Measurements from ENCODE around the gene PRX.
A peak's percentile ranks its signal among the peaks of the same experiment; 100 is the strongest.
"Not testable (repeated sequence)": the region's sequence is repeated elsewhere in the genome, so short reads cannot be mapped to it uniquely, and the experiment has no call there.

PRX gene

DNA sequence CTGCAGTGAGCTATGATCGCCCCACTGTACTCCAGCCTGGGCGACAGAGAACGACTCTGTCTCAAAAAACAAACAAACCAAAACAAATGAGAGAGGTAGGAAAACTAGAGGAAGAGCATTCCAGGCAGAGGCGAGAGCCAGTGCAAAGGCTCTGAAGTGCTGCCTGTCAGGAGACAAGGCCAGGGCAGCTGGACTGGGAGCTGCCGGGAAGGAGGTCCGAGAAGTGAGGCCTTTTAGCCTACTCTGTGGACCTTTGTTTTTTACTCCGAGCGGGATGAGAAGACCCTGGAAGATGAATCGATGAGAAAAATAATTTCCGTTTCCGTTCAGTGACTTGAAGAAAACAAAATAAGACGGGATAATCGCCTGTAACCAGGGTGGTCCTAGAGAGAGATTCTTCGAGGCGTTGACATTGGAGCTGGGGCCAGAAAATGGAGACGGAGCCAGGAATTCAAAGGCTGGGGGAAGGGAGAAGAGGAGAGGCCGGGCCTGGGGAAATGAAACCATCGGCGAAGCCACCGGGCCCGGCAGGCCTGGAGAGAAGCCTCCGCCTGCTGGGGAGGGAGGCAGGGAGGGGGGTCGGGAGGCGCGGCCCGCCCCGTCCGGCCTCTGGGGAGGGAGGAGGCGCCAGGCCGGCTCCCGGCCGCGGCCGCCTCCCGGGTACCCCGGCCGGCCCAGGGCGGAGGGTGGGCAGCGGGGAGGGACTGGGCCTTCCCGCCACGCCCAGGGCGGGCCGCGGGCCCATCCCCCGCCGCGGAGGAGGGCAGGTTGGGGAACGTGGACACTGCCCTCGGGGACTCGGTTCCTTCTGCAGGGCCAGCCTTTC is 20.4 kb upstream of the PRX start:
- peak; percentile 85 for DNase-seq (ENCODE audit: low spot score)

DNA sequence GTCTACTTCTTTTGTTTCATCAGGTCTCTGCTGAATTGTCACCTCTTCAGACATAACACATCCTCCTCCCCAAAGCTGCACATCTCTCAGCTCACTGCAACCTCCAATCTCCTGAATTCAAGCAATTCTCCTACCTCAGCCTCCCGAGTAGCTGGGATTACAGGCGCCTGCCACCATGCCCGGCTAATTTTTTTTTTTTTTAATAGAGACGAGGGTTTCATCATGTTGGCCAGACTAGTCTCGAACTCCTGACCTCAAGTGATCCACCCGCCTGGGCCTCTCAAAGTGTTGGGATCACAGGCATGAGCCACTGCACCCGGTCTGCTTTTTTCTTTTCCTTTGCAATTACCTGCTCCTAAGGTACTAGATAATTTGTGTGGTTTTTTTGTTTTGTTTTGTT is 19.6 kb upstream of the PRX start:
- not testable (repeated sequence) for DNase-seq (ENCODE audit: low spot score)

DNA sequence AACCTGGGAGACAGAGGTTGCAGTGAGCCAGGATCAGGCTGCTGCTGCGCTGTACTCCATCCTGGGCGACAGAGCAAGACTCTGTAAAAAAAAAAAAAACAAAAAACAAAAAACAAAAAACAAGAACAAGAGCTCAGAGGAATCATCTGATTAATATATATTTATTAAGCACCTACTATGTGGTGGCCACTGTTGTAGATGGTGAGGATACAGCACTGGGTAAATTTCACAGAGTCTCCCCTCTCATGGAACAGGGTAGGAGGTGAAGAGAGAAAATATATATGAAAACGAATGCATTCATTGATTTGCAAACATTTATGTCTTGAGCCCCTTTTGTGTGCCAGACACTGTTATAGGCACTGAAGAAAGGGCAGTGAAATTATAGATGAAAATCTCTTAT is 18.5 kb upstream of the PRX start:
- DNase-seq (ENCODE audit: low spot score) = no peak

DNA sequence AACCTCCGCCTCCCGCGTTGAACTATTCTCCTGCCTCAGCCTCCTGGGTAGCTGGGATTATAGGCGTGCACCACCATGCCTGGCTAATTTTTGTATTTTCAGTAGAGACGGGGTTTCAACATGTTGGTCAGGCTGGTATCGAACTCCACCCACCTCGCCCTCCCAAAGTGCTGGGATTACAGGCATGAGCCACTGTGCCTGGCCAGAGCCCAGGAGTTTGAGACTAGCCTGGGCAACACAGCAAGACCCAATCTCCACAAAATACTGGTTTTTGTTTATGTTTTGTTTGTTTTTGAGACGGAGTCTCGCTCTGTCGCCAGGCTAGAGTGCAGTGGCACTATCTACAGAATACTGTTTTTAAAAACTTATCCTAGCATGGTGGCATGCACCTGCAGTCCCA is 17.1 kb upstream of the PRX start:
- DNase-seq (ENCODE audit: low spot score) = not testable (repeated sequence)

DNA sequence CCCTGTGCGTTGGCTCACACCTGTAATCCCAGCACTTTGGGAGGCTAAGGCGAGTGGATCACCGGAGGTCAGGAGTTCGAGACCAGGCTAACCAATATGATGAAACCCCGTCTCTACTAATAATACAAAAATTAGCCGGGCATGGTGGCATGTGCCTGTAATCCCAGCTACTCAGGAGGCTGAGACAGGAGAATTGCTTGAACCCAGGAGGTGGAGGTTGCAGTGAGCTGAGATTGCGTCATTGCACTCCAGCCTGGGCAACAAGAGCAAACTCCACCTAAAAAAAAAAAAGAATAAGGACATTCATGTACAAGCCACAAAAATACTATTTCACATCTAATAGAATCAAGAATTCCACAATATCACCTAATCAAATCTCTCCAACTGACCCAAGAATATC is 15.0 kb upstream of the PRX start:
- not testable (repeated sequence) for DNase-seq (ENCODE audit: low spot score)

DNA sequence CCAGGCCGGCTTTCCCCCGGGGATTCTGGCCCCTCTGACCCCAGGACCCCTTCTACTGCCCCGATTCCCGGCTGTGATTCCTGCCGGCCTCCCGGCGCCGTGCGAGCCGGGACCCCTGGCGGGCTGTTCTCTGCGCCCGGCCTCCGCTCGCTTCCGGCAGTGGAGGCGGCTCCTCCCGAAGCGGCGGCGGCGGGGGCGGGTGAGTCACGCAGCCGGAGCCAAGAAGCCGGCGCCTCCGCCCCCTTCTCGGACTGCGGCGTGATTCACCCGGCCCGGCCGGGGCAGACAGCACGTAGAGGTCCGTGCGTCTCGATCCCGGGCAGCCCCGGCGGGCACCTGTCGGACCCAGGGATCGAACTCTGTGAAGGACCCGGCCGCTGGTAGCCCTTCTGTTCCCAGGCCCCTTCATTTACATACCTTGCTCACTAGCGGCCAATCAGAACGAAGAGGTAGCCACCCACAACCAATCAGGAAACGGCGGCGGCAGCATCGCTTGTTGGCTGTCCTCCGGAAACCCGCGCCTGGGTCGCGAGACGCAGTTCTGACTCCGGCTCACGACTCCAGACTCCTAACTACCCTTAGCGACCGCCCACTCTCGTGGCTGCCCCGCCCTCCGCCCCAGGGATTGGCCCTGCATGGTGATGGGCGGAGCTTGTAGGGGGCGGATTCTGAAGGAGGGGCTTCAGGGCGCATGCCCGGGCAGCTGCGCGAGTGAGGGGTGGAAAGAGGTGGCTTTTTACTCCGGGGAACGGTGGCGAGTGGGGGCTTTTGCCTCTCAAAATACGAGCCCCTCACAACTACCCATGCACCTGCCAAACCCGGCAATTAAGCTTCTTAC is 12.5 kb upstream of the PRX start, which contains the start of gene SERTAD1:
TSS of gene SERTAD1 (minus strand) at position 543 of the 838 bp plus-strand sequence. CDS start 2,446 bp downstream, outside the sequence.
- peak; percentile 100 for DNase-seq (ENCODE audit: low spot score)

DNA sequence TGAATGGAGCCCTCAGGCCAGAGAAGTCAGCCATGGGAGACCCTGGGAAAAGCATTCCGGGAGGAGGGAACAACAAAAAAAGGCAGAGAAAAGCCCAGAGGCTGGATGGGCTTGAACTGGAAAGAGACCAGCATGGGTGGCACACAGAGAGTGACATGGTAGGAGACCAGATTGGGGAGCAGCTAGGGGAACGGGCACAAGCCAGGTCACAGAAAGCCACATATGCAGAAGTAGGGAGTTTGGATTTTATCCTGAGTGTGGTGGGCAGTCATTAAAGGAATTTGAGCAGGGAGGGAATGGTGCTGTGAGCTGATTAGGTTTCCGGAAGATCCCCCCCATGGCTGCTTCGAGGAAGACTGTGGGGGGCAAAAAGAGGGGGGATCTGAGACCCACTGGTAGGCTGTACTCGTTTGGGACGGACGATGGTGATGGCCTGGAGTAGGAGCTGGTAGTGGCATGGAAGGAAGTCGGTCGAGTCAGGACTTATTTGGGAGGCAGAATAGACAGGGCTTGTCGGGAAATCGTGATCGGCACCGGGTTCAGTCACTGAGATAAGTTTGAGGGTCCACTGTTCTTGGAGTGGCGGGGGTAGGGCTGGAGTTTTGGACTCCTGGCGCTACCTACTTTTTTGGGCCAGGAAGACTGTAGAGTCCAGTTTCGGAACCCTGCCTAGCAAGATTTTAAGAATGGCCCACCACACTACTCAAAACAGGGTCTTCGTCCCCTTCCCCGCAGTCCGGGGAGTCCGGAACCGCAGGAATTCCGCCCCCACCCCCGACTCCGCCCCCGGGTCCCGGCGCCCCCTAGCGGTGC is 11.7 kb upstream of the PRX start:
- no peak for DNase-seq (ENCODE audit: low spot score)

DNA sequence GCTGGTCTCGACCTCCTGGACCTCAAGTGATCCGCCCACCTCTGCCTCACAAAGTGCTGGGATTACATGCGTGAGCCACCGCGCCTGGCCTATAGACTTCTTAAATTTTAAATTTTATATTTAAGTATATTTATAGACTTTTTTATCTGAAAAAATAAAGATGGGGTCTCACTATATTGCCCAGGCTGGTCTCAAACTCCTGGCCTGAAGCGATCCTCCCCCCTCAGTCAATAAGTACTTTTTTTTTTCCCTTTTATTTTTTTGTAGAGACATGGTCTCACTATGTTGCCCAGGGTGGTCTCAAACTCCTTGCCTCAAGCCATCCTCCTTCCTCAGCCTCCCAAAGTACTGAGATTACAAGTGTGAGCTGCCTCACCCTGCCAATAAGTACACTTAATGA is 10.8 kb upstream of the PRX start:
- no peak for DNase-seq (ENCODE audit: low spot score)

DNA sequence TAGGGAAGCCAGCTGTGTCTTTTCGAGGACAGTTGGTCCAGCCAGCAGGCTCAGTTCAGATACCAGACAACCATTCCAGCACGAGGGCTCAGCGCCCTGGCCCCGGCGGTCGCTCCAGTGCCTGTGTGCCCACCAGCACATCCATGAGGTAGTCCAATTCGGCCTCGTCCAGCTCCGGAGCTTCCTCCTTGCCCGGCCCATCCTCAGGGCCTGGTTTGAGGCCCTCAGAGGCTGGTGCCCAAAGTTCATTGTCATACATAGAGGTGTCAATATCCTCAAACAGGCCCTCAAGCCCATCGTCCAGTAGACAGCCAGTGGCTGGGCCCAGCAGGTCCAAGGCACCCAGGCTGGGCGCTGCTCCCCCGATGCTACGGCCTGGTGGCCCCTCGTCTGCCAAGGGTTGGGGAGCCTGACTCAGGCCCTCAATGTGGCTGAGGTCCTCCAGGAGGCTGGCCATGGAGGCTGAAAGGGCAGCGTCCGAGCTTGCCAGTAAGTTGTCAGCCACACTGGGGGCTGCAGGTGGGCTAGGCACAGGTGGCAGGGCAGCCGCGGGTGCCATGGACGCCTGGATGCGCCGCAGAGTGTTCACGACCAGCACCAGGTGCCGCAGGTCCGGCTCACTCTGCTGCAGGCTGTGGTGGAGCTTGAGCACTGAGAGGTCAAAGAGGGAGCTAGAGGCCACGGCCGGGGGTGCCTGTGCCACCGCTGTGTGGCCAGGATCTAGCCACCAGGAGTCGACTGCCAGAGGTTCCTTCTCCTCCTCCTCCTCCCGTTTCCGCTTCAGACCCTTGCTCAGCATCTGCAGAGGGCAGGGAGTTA is 9.8 kb upstream of the PRX start:
- no peak for DNase-seq (ENCODE audit: low spot score)

DNA sequence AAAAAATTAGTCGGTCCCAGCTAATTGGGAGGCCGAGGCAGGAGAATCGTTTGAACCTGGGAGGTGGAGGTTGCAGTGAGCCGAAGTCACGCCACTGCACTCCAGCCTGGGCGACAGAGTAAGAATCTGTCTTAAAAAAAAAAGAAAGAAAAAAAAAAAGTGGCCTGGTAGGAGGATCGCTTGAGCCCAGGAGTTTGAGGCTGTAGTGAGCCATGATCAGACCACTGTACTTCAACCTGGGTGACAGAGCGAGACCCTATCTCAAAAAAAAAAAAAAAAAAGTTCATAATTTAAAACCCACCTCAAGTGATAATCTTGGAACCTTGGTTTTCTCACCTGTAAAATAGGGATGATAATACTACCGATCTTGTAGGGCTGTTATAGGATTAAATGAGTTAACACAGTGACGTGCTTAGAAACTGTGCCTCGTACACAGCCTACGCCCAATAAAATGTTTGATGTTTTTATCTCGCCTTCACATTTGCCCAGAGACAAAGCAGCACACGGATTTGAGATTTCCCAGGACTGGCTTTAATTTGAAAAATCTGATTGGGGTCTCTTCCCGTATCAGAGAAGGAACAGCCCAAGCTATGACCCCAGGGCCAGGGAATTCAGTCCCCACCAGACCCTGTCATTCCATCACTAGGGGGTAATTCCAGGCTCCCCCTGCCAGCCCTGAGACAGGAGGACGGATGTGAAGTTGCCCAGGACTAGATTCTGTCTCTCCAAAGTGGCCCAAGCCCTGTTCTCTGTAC is 9.0 kb upstream of the PRX start:
- DNase-seq (ENCODE audit: low spot score) = no peak

DNA sequence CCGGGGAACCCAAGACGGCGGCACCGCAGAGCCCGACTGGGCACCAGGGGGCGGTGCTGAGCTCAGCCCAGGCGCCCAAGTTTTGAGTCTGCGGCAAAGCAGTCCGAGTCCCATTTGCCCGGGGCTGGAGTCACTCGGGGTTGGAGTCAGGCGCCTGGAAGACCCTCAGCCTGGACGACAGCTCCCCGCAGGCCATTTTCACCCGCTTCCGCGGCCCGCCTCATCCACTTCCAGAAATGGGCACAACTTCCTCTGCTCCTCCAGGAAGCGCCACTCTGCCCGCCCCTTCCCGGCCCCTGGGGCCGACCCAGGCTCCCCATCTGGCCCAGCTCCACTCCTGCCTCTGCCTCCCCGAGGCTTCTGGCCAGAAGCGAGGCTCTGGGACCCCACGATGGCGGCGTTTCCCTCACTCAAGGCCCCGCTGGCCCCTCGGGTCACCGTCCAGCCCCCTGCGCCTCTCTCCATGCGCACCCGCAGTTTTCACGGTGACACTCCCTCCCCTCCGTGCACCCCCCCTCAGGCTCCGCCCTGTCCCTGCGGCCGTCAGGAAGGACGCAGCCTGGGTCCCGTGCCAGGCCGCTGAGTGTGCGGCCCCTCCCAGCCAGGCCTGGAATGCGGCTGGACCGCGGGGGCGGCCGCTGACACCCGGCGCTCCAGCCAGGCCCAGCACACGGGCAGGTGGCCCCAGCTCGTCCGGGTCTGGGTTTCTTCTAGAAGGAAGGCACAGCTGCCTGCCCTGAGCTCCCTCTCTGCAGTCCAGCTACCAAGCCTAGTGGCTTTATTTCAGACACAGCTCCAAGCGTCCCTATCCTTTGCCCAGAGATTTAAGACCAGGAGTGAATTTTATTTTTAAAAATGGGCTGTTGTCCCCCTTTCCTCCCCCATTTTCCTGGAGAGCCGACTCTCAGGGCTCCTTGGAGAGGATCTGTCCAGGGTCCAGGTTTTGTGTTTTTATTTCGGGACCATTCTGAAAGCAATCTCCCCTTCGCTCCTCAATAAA is 7.9 kb upstream of the PRX start:
- DNase-seq (ENCODE audit: low spot score) = peak; percentile 94

DNA sequence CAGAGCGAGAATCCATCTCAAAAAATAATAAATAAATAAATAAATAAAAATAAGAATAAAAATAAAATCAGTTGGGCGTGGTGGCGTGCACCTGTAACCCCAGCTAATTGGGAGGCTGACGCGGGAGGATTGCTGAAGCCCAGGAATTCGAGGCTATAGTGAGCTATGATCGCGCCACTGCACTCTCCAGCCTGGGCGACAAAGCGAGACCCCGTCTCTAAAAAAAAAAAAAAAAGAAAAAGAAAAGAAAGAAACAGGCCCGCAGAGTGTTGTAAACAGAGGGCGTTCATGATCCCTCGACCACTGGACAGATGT is 7.2 kb upstream of the PRX start:
- no peak for DNase-seq (ENCODE audit: low spot score)

DNA sequence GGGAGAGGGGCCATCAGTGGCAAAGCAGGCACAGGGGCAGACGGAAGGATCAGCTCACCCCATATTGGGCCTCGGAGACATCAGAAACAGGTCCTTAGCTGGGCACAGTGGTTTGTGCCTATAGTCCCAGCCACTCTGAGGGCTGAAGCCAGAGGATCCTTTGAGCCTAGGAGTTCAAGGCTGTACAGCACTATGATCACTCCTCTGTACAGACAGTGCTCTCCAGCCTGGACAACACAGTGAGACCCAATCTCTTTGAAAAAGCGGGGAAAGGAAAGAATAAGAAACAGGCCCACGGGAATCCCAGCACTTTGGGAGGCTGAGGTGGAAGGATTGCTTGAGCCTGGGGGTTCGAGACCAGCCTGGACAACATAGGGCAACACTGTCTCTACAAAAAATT is 6.6 kb upstream of the PRX start:
- DNase-seq (ENCODE audit: low spot score) = no peak

DNA sequence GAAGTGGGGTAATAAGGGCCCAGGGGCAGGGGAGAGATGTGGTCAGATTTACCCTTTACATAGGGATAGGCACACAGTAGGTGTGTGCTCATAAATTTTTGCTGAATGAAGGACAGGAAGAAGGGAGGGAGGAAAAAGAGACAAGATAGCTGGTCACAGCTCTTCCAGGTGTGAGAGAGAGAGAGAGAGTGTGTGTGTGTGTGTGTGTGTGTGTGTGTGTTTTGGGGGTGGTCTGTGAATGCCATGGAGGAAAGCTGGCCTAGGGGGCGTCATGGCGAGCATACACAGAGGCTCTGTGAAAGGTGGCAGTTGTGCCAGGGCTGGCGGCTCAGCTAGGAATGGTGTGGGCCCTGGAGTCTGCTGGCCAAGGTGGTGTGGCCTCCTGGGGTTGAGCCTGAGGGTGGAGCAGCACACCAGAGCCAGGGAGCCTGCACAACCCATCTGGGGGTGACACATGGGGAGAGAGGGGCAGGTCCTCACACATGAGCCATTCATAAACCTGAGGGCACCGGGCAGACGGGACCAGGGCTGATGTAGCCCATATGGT is 6.0 kb upstream of the PRX start:
- DNase-seq (ENCODE audit: low spot score) = no peak

DNA sequence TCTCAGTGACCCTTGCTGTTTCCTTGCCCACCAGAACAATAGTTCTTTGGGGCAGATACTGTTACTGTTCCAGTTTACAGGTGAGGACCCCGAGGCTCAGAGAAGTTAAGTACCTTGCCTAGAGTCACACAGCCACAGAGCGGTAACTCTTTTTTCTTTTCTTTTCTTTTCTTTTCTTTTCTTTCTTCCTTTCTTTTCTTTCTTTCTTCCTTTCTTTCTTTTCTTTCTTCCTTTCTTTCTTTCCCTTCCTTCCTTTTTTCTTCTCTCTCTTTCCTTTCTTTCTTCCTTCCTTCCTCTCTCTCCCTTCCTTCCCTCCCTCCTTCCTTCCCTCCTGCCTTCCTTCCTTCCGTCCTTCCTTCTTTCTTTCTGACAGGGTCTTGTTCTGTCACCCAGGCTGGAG is 4.9 kb upstream of the PRX start:
- no peak for DNase-seq (ENCODE audit: low spot score)

DNA sequence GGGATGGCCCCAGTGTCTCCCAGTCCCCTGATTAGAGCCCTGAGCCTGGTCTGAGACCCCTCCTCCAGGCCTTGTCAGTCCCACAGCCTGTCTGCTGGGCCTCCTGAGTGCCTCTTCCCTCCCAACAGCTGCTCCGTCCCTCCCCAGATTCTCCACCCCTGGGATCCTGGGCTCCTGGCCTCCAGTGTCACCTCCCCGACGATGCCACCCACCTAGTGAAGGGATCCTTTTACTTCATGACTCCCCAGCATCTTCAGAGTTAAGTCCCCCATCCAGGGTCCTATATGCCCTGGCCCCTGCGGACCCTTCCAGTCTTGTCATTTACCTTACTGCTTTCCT is 4.4 kb upstream of the PRX start:
- peak; percentile 51 for DNase-seq (ENCODE audit: low spot score)

DNA sequence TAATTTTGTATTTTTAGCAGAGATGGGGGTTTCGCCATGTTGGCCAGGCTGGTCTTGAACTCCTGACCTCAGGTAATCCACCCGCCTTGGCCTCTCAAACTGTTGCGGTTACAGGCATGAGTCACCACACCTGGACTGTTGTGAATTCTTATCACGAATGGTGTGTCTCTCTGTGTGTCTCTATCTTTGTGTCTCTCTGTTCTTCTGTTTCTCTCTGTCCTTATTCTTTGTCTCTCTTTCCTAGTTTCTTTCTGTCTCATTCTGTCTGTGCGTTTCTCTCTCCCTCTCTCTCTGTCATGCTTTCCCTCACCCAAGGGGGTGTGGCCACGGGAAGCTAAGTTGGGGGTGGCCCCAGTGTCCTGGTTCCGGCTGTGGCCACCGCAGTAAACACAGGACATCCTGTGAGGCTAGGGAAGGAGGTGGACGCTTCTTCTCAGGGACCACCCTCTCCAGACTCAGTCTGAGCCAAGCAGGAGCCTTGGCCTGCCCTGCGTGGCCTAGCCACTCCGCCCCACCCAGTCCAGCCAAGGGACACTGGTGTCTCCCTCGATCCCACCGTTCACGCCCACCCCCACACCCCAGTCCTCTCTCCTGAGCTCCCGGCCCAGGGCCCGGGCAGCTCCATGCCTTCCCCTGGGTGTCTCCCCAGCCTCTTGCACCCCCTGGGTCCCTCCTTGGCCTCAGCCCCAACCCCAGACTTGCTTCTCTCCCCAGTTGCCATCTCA is 3.9 kb upstream of the PRX start:
- DNase-seq (ENCODE audit: low spot score) = peak; percentile 44

DNA sequence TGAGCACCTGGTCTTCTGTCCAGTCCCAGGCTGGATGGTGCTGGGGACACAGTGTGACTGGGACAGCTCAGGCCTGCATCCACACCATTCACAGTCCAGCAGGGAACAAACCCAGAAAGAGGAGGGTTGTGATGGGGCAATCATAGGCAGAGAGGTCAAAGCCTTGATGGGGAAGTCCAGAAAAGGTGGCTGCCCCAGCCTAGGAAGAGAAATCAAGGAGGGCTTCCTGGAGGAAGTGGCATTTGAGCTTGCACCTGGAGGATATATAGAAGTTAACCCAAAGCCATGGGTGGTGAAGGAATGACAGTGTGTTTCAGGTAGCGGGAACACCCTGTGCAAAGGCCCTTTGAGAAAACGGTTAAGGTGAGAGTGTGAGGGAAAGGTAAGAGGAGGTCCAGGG is 2.6 kb upstream of the PRX start:
- DNase-seq (ENCODE audit: low spot score) = no peak

Measured in ecto neural progenitor cell (in vitro differentiated cells).